ENCODE data around the gene PROM1. TPM values are rescaled to one million over a fixed set of nuclear protein-coding genes. Genes with fewer than 3 reads are reported as not detected.

Gene PROM1
- total and polyA plus RNA-seq, 12 donors = 1.2 to 19.3 (median 3.4) TPM

DNA sequence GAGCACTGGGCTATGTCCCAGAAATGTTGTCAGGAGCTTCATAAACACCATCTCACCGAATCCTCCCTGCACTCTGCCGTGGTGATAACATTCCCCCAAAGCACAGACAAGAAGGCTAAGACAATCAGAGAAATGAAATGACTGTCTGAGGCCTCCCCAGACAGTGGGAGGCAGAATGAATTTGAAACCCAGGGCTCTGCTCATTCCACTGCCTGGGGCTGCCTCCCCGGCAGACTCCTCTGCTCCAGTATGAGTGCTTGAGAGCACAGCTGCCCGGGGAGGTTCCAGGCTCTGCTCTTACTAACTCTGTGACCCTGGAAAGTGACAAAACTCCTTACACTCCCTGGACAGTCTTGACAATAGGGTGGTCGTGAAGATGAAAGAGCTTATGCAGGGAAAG lies 154.9 kb downstream of the PROM1 start:
- whole genome bisulfite sequencing, 2 donors = 56 to 58% methylated on average over 5 of the region's 5 CpGs
- TF ChIP-seq, protein P1, sequence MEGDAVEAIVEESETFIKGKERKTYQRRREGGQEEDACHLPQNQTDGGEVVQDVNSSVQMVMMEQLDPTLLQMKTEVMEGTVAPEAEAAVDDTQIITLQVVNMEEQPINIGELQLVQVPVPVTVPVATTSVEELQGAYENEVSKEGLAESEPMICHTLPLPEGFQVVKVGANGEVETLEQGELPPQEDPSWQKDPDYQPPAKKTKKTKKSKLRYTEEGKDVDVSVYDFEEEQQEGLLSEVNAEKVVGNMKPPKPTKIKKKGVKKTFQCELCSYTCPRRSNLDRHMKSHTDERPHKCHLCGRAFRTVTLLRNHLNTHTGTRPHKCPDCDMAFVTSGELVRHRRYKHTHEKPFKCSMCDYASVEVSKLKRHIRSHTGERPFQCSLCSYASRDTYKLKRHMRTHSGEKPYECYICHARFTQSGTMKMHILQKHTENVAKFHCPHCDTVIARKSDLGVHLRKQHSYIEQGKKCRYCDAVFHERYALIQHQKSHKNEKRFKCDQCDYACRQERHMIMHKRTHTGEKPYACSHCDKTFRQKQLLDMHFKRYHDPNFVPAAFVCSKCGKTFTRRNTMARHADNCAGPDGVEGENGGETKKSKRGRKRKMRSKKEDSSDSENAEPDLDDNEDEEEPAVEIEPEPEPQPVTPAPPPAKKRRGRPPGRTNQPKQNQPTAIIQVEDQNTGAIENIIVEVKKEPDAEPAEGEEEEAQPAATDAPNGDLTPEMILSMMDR (IDR thresholded peaks at IDR 0.05) = no peak
- H3K36me3 ChIP-seq = no peaks in the 10 kb centered on the region
- no peak overlapping the region for H3K27ac ChIP-seq
- ATAC-seq (no peak), DNase-seq (no peak)
- intact Hi-C loops (cut with DNase I) = no loop called here
- H3K4me3 ChIP-seq = no peak overlapping the region
- no peaks in the 10 kb centered on the region for H3K4me1 ChIP-seq
- no peaks in the 10 kb centered on the region for H3K9me3 ChIP-seq
- peaks cover 0 to 25% (median 16%) of the 10 kb centered on the region in 7 donors for H3K27me3 ChIP-seq

GRCh38 chr4:15926486-15926885 lies 157.3 kb downstream of the PROM1 start:
- DNase-seq (no peak), ATAC-seq (no peak)
- Histone ChIP-seq H3K36me3 (no peaks in the 10 kb centered on the region), H3K4me3 (no peak overlapping the region), H3K9me3 (no peaks in the 10 kb centered on the region), H3K4me1 (no peaks in the 10 kb centered on the region), H3K27ac (no peak overlapping the region), H3K27me3 (peaks cover 0 to 22% (median 13%) of the 10 kb centered on the region in 7 donors)
- TF ChIP-seq, protein P1 (IDR thresholded peaks at IDR 0.05) = no peak
- 58 to 59% methylated on average over 7 of the region's 7 CpGs for WGBS, 2 donors
- intact Hi-C loops (cut with DNase I) = no loop called here

- ATAC-seq (no peak), DNase-seq (no peak)
- TF ChIP-seq, protein P1 (IDR thresholded peaks at IDR 0.05) = no peak
- H3K36me3 ChIP-seq = no peaks in the 10 kb centered on the region
- 57 to 64% methylated on average over 3 of the region's 3 CpGs for WGBS, 2 donors
- no peaks in the 10 kb centered on the region for H3K9me3 ChIP-seq
- peaks cover 0 to 21% (median 12%) of the 10 kb centered on the region in 7 donors for H3K27me3 ChIP-seq
- no peak overlapping the region for H3K27ac ChIP-seq
- no peaks in the 10 kb centered on the region for H3K4me1 ChIP-seq
- intact Hi-C loops (cut with DNase I) = no loop called here
- H3K4me3 ChIP-seq = no peak overlapping the region
These were observed 158.0 kb downstream of the PROM1 start for GRCh38 chr4:15925830-15926229.

DNA sequence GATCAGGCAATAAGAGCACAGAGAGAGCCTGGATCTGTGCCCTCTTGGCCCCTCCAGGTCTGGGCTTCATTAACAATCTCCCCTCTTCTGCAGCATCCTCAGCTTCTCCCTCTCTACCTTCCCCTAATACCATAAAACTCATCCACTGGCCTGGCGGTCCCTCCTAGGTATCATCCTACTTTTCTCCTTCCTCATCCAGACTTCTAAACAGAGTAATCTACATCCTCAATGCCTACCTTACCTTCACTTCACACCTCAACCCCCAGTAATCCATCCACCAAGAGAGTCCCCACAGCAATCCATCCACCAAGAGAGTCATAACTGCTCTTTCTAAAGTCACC lies 162.3 kb downstream of the PROM1 start:
- DNase-seq (no peak), ATAC-seq (no peak)
- Histone ChIP-seq H3K4me1 (no peaks in the 10 kb centered on the region), H3K27ac (no peak overlapping the region), H3K4me3 (no peak overlapping the region), H3K36me3 (no peaks in the 10 kb centered on the region), H3K9me3 (no peaks in the 10 kb centered on the region), H3K27me3 (peaks cover 0 to 27% (median 15%) of the 10 kb centered on the region in 7 donors)
- TF ChIP-seq, protein P1 (IDR thresholded peaks at IDR 0.05) = no peak
- WGBS, 2 donors = 92 to 95% methylated on average over 1 of the region's 1 CpG
- intact Hi-C loops (cut with DNase I) = no loop called here

All from heart right ventricle (tissue), 16 donors.